ENCODE measurements around the gene USP36.
A peak's percentile ranks its signal among the peaks of the same experiment; 100 is the strongest.
"Not testable (repeated sequence)": the region's sequence is repeated elsewhere in the genome, so short reads cannot be mapped to it uniquely, and the experiment has no call there.

Gene USP36

DNA sequence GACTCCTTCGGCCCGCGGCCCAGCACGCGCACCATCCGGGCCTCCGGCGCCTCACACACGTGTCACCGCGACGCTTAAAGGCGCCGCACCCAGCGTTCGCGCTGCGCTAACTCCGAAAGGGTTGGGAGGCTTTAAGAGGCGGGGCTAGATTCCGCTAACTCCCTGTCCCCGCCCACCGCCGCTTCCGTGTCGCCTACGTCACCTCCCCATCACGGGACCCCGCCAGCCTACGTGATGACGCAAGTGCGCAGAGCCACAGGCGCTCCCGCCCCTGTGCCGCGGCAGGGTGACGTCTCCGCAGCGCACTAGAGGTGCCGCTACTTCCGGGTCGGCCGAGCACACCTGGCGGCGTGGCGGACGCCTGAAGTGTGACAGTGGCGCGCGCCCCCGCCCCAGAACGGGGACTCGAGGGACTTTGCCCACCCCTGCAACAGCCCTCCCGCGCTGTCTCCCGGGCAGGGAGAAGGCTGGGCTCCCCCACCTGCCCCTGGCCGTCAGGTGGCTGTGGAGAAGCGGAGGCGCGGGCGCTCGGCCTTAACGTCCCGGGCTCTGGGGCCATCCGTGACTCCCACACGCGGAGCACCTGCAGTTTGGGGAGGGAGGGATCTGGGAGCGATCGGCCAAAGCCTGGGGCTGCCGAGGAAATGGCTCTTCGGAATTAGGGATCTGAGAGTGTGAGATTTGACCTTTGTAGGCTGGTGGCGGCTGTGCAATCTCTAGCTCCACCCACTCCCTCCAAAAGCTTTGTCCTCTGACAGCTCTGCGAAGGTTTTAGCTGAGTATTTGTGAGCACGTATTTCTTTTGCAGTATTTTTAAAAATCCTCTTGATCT, at the start of gene USP36:
Gene USP36 (minus strand): TSS at position 35 of the 832 bp plus-strand sequence. CDS start 4,451 bp downstream, outside the sequence.
- peak; percentile 90 to 100 (median 99) for DNase-seq

DNA sequence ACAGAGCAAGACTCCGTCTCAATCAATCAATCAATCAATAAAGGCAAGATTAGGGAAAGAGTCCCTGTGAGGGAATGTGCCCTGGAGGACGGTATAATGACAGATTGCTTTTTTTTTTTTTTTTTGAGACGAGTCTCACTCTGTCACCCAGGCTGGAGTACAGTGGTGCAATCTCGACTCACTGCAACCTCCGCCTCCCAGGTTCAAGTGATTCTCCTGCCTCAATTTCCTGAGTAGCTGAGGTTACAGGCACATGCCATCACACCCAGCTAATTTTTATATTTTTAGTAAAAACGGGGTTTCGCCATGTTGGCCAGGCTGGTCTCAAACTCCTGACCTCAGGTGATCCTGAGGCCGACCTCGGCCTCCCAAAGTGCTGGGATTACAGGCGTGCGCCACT, 49.5 kb upstream of the USP36 start:
- DNase-seq, result not testable (repeated sequence)

DNA sequence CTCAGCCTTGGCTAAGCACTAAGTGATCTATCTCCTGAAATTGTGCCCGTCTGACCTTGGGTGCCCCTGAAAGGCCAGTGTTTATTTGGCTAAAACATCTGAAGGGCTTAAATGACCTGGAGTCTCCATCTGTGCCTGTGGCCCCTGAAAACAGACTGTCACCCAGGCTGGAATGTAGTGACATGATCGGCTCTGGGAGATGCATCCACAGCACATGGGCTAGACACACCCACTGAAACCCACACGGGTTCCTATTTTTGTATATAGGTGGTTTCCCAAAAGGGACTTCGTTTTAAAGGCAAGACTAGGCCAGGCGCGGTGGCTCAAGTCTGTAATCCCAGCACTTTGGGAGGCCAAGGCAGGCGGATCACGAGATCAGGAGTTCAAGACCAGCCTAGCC, 48.9 kb upstream of the USP36 start:
- no peak for DNase-seq

DNA sequence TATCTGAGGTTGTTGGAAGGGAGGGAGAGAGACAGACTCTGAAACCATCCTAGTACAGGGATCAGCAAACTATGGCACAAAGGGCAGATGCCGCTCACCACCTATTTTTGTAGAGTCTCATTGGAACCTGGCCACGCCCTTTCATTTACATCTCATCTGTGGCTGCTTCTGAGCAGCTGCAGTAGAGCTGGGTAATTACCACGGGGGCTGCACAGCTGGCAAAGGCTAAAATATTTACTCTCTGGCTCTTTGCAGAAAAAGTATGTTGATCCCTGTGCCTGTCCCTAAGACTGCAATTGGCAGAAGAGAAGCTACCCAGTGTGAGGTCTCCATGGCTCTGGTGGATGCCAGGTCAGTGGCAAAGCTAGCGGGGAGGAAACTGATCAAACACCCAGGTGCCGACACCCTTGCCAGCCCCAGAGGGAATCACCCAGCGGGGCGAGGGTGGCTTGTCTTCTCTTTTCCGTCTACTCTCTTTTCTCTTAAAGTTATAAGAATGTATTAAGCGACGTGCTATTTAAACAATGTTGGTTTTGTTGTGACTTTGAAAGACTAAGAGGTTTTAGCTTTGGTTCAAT, 48.4 kb upstream of the USP36 start:
- peak in 1 of 56 donors; percentile 25 for DNase-seq

DNA sequence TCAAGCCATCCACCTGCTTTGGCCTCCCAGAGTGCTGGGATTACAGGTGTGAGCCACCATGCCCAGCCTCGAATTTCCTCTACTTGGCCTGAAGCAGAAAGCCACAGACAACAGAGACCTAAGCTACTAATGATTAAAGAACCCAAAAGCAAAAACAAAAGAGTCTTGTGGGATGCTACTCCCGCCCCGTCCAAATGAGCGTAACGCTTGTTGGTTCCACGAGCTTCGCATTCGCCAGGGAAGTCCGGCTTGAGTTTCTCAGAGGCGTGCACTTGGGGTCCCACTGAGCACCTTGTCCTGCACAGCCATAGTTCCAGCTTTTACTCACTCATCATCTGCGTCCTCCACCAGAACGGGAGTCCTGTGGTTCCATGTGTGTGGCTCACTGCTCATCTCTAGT, 46.3 kb upstream of the USP36 start:
- DNase-seq, result peak in 2 of 56 donors; percentile 13

DNA sequence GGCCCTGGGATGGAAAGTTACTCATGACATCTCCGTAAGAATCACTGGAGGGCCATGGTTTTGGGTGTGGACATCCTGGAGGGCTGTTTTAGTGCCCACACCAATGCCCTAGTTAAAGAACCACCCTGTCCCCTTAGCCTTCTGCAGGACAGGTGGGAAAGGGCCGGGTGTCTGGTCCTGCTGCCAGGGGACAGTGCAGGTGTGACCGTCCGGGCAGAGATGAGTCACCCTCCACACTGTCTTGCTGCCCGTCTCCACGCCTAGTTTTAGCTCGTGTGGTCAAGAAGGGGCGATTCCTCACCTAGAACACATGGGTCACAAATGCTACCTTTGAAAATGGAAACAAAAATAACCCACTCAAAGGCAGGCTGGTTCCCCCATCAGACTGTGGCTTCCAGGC, 45.3 kb upstream of the USP36 start:
- no peak for DNase-seq

DNA sequence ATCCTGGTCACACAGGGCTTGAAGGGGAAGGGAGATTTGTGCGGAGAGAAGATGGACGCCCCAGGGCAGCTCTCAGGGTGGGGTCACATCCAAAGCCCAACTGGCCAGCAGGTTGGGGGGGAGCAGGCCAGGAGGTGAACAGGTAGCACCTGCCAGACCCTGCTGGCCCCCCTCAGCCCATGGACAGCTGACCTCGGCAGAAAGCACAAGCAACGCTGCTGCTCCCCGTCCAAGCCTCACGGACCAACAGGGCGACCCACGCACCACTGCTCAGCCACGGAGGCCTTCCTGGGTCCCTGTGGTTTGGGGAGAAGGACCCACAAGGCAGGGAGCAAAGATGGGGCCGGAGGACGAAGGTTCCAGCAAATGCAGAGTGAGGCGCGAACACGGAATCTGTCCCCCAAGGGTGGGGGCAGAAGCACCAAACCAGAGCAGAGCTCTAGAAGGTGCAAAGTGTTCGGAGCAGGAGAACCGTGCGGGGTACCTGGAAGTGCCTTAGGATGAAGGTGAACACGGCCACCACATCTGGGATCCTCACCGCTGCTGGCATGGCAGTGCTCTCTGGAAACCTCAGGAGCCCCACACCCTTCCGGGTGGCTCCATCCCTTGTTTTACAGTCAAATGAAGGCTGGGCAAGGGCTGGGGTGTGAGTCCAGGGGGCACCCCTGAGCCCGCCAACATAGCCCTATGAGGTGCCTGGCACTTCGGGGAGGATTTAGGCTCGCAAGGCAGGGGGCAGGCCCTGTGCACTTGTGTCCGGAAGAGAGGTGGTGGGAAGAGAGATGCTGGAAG, 44.5 kb upstream of the USP36 start:
- peak in 1 of 56 donors; percentile 51 for DNase-seq

DNA sequence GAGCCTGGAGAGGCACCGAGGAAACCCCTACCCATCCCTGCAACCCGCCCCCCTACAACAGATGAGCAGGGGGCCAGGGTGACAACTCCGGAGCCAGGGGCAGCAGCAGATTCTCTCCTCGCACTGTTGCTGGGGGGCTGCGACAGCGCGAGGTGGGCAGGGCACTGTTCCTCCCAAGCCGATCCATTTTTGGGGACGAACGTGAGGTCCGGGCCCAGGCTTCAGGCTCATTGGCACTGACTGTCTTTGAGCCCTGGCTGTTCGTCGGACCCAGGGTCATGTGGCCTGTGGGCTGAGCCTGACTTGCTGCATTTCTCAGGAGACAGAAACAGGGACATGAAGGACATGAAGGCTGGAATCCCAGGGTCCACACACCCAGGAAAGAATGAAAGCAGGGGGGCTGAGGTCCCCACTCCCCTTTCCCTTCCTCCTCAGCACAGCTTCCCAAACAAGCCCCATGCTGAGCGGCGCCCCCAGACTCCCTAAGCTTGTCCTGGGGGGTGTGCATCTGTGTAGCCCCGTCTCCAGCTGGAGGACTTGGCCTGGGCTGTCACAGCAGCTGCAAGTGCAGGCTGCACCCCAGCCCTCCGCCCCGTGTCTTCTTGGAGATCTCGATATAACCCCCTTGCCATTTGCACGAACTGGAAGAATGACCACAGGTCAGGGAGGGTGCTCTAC, 43.7 kb upstream of the USP36 start:
- peak in 47 of 56 donors; percentile 36 to 85 (median 68) for DNase-seq

DNA sequence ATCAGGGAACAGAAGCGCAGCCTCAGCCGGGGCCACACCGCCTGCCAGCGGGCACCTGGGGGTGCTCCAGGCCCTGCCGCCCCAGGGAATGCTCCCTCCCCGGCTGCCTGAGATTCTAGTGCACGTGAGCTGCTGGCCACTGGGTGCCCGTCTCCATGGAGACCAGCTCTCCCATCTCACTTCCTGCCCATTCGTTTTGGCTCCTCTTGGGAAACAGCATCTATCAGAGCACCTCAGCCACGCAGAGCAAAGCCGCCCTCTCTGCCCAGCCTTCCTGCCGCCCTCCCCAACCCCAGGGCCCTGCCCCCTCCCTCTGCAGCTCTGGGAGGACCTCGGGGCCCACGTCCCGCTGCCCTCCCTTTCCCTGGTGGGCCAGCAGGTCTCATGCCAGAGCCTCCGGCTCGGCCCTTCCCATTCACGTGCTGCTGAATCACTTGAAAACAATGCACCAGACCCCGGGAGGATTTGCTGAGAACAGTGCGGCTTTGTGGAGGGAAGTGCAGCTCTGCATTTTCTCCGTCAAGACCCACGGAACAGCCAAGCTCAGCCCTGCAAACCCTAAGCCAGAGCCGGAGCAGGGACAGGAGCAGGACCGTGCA, 43.0 kb upstream of the USP36 start:
- peak in 53 of 56 donors; percentile 63 to 95 (median 85) for DNase-seq

DNA sequence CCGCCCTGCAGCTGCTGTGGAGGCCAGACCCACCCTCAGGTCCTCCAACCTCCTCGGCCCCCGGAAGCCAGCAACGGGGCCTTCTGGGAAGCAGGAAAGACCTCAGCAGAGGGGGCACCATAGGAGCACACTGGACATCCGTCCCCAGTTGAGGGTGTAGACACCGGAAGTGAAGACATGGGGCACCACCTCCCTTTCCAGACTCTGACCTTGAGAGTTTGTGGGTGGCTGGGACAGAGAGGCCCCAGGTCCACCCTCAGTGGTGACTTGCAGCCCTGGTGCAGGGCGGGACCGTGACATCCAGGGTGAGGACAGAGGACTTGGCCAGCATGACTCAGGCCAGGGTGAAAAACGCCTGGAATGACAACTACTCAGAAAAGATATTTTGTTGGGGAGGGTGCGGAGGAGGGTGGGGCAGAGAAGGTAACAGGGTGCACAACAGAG, 42.5 kb upstream of the USP36 start:
- peak in 12 of 56 donors; percentile 41 to 82 (median 68) for DNase-seq

DNA sequence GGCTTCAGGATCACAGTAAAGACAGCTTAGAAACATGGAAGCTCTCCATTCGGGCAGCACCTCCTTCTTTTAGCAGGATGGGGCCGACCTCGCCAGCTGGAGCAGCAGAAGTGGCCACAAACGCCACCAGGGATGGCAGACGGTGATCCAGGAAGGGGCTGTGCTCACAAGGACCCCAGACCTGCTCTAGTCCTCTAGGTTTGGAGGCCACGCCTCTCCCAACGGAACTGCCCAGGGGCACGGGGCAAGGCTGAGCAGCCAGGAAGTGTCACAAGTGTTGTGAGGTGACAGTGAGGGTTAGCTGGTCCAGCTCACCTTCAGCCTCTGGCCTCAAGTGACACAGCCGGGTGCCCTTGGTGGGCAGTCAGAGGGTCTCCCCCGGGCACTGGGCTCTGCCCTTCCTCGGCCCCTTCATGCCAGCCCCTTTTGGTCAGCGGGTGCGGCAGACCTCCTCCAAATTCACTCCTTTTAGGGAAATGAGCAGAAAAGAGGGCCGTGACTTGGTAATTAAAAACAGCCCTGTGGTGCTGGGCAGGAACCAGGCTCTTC, 42.0 kb upstream of the USP36 start:
- peak in 2 of 56 donors; percentile 52 to 61 for DNase-seq

DNA sequence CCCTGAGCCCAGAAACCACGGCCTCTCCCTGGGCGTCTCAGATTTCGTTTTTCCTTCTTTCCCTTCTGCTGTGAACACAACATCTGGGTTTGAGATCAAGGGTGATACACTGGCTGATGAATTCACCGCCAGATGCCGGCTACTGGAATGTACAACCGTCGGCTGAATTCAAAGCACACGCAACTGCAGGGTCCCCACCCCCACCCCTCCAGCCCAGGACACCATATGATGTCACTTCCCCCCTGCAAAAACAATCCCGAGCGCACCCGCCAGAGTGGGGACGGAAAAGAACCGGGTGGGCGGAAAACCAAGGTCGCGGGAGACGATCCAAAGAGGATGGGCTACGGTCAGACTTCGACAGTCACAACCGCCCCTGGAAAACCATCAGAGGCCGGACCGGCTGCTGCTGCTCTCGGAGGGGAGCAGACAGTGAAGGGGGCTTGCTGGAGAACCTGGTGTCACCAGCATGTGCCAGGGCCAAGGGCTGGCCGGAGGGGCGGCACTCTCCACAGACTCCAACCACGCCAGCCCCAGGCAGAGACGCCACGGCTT, 39.1 kb upstream of the USP36 start:
- DNase-seq, result peak in 9 of 56 donors; percentile 16 to 57 (median 40)

DNA sequence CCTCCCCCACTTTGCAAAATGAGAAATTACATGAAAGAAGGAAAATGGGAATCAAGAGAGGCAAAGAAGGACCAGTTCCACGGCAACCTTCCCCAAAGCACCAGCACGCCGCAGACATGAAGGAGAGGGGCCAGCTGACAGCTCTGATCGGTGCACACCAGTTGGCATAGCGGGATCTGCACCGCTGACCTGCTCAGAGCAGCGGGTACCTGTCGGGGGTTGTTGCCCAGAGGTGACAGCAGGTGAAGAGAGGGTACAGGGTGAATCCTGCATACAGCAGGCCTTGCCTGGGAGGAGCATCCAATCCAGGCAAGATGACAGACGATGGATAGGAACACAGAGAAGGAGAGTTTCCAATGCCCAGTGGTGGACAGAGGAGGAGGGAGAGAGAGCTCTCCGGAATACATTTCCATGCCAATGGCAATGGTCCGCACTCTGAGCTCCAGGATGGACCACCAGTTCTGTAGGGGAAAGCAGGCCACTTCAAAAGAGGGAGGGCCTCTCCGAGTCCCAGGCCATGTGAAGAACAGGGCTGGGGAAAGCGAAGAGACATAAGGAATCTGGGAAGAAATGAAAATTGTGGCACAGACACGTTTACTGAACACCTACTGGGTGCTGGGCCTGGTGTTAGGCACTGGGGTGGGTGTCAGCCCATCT, 38.4 kb upstream of the USP36 start:
- peak in 1 of 56 donors; percentile 40 for DNase-seq

DNA sequence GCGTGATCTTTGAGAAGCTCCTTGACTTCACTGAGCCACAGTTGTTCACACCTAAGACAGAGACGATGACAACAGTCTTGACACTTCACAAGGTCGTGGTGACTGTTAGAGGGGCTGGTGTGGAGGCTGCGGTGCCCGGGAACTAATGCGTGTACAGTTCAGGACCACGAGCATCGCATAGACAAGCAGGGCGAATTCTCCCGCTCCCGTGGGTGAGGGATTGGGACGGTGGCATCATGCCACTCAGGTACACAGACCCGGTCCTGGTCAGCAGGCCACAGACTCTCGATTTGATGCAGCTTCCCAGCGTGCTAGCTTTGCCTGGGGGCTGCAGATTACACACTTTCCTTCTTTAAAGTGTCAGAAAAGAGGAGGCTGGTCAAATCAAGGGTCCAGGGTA, 37.6 kb upstream of the USP36 start:
- no peak for DNase-seq

DNA sequence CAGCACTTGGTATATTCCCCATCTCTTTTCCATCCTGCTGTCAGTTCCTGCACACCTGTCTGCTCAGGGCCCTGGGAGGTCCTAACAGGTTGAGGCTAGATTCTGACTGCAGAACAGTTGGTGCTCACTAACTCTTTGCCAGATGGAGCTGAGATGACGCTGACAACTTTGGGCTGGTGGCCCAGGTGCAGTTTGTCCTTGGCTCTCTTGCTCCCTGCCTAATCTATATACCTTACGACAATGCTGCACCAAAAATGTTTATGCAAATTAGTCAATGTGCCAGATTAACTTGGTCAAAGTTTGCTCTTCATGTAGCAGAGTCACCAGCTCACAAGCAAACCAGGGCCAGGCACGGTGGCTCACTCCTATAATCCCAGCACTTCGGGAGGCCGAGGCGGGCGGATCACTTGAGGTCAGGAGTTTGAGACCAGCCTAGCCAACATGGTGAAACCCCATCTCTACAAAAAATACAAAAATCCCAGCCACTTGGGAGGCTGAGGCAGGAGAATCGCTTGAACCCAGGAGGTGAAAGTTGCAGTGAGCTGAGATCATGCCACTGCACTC, 36.4 kb upstream of the USP36 start:
- not testable (repeated sequence) for DNase-seq

DNA sequence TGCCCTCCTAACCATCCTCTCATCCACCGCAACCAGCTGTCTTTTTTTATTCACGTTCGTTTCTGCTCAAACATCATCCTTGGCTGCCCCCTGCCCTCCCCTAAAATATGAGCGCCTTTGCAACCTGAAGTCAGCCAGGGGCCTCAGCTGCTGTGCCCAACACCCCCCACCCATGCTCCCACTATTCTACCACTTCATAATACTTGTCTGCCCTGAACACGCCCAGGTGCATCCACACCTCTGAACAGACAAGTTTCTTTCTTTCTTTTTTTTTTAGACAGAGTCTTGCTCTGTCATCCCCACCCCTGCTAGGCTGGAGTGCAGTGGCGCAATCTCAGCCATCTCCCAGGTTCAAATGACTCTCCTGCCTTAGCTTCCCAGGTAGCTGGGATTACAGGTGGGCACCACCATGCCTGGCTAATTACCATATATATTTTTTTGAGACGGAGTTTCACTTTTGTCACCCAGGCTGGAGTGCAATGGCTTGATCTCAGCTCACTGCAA, 35.5 kb upstream of the USP36 start:
- no peak for DNase-seq

DNA sequence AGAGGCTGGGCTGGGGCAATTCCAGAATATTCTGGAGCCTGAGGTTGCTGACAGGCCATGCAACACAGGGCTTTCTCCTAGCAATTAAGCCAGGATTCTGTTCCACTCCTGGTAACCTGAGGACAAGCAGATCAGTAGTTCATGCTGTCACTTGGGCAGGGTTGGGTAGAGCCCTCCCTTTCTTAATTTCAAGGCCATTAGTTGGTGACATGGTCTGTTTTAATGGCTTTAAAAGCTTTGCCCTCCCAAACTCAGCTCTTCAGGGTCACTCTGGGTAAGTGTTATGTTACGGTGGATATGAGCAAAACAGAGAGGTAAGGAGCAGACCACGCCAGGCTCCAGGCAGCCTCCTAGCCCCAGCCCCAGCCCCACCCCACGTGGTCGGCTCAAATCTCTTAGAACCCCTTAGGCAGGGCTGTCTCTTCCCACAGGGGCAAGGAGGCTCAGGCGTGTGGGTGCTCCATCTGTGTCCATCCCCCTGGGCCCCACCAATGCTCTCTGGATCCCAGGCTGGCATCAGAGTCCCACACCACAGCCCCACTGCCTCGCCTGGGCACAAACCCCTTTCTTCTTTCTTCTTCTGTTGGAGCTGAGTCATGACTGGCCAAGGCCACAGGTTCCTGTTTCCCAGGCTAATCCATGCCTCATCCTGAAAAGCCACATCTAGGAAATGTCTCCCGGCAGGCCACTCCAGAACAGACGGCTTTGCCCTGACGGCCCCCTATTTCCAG, 34.9 kb upstream of the USP36 start:
- peak in 5 of 56 donors; percentile 18 to 45 (median 35) for DNase-seq
